GM23338 (cell line): ENCODE data around the gene METRNL.
"Not testable (repeated sequence)": the region's sequence is repeated elsewhere in the genome, so short reads cannot be mapped to it uniquely, and the experiment has no call there.

Experiments used
- EZH2 ChIP-seq: fragments of 200-600 bp; sonication (generic); IDR thresholded peaks from one replicate; pipeline ENCODE4 v1.8.0; 2017; ENCODE audit warnings: antibody characterized with exemption, mild to moderate bottlenecking, low read depth; ENCODE audit not compliant: unreplicated experiment
- EZH2phosphoT487 ChIP-seq: fragments of 200-600 bp; sonication (generic); IDR thresholded peaks from one replicate; pipeline ENCODE4 v1.8.1; 2018; ENCODE audit warnings: antibody characterized with exemption; ENCODE audit not compliant: unreplicated experiment
- POLR2AphosphoS5 ChIP-seq: IDR thresholded peaks from 2 replicates; pipeline ENCODE4 v1.6.1; 2016; ENCODE audit warnings: antibody characterized with exemption, low read depth
- TF ChIP-seq, protein P1 (sequence below), 2 experiments: fragments of 200-600 bp in 1 of 2; sonication (generic) in 1 of 2; conservative IDR thresholded peaks; 2 replicates each; pipeline versions ENCODE4 v1.5.1 to v1.6.1; 2016 to 2017; ENCODE audit warnings: antibody characterized with exemption in 2 of 2, low read depth in 2 of 2, mild to moderate bottlenecking in 2 of 2, moderate library complexity in 1 of 2

GRCh38 chr17:83121473-83121872 is 42.1 kb downstream of the METRNL start:
- TF ChIP-seq EZH2, POLR2AphosphoS5, EZH2phosphoT487: not testable (repeated sequence)
- TF ChIP-seq, protein P1, sequence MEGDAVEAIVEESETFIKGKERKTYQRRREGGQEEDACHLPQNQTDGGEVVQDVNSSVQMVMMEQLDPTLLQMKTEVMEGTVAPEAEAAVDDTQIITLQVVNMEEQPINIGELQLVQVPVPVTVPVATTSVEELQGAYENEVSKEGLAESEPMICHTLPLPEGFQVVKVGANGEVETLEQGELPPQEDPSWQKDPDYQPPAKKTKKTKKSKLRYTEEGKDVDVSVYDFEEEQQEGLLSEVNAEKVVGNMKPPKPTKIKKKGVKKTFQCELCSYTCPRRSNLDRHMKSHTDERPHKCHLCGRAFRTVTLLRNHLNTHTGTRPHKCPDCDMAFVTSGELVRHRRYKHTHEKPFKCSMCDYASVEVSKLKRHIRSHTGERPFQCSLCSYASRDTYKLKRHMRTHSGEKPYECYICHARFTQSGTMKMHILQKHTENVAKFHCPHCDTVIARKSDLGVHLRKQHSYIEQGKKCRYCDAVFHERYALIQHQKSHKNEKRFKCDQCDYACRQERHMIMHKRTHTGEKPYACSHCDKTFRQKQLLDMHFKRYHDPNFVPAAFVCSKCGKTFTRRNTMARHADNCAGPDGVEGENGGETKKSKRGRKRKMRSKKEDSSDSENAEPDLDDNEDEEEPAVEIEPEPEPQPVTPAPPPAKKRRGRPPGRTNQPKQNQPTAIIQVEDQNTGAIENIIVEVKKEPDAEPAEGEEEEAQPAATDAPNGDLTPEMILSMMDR (conservative IDR thresholded peaks at IDR 0.05; ENCODE audit: low read depth in 2 of 2) = not testable (repeated sequence)
